Measurements from ENCODE around the gene SLC25A40. TPM values are rescaled to one million over a fixed set of nuclear protein-coding genes. Genes with fewer than 3 reads are reported as not detected.

The SLC25A40 gene
- total and polyA plus RNA-seq, 2 of the 13 experiments (the other 11 are each of a cell fraction or from before 2014, with no cell fraction given) = 12.9 to 13.6 TPM

- TF ChIP-seq ZNF101 (CRISPR knock-in tag; IDR thresholded peaks at IDR 0.05; ENCODE audit: borderline replicate concordance, low read depth) (no peak), KMT2B (CRISPR knock-in tag; IDR thresholded peaks at IDR 0.05) (peak; percentile 87), ZNF616 (CRISPR knock-in tag; IDR thresholded peaks at IDR 0.05; ENCODE audit: low read depth) (peak; percentile 78), NPAS2 (CRISPR knock-in tag; IDR thresholded peaks at IDR 0.05; ENCODE audit: borderline replicate concordance) (no peak), ZFP90 (CRISPR knock-in tag; IDR thresholded peaks at IDR 0.05; ENCODE audit: borderline replicate concordance) (peak; percentile 90), ZBTB4 (CRISPR knock-in tag; IDR thresholded peaks at IDR 0.05; ENCODE audit: borderline replicate concordance) (no peak), ATAD3A (CRISPR knock-in tag; IDR thresholded peaks at IDR 0.05) (no peak), SYNCRIP (IDR thresholded peaks at IDR 0.05; ENCODE audit: insufficient read depth, low read depth, low read length) (no peak), FOXJ3 (CRISPR knock-in tag; IDR thresholded peaks at IDR 0.05; ENCODE audit: borderline replicate concordance) (0 out of 2 replicates have a peak, but pooled peaks have one; percentile 11), ZNF619 (CRISPR knock-in tag; IDR thresholded peaks at IDR 0.05) (no peak), DDIT3 (CRISPR knock-in tag; IDR thresholded peaks at IDR 0.05) (no peak), KDM1A (CRISPR knock-in tag; IDR thresholded peaks at IDR 0.05) (no peak), ZNF550 (CRISPR knock-in tag; IDR thresholded peaks at IDR 0.05; ENCODE audit: borderline replicate concordance) (no peak), EED (CRISPR knock-in tag; IDR thresholded peaks at IDR 0.05) (no peak), ZNF253 (CRISPR knock-in tag; IDR thresholded peaks at IDR 0.05; ENCODE audit: borderline replicate concordance) (no peak; the same call in 1 of the 2 replicates), ZNF180 (CRISPR knock-in tag; IDR thresholded peaks at IDR 0.05; ENCODE audit: borderline replicate concordance, low read depth) (no peak)
- TF ChIP-seq, protein P1, sequence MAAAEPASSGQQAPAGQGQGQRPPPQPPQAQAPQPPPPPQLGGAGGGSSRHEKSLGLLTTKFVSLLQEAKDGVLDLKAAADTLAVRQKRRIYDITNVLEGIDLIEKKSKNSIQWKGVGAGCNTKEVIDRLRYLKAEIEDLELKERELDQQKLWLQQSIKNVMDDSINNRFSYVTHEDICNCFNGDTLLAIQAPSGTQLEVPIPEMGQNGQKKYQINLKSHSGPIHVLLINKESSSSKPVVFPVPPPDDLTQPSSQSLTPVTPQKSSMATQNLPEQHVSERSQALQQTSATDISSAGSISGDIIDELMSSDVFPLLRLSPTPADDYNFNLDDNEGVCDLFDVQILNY (CRISPR knock-in tag; conservative IDR thresholded peaks at IDR 0.05) = peak; percentile 61; the same call in 1 of the 2 replicates
- TF ChIP-seq, protein P2, sequence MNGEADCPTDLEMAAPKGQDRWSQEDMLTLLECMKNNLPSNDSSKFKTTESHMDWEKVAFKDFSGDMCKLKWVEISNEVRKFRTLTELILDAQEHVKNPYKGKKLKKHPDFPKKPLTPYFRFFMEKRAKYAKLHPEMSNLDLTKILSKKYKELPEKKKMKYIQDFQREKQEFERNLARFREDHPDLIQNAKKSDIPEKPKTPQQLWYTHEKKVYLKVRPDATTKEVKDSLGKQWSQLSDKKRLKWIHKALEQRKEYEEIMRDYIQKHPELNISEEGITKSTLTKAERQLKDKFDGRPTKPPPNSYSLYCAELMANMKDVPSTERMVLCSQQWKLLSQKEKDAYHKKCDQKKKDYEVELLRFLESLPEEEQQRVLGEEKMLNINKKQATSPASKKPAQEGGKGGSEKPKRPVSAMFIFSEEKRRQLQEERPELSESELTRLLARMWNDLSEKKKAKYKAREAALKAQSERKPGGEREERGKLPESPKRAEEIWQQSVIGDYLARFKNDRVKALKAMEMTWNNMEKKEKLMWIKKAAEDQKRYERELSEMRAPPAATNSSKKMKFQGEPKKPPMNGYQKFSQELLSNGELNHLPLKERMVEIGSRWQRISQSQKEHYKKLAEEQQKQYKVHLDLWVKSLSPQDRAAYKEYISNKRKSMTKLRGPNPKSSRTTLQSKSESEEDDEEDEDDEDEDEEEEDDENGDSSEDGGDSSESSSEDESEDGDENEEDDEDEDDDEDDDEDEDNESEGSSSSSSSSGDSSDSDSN (CRISPR knock-in tag; IDR thresholded peaks at IDR 0.05) = peak; percentile 95
- TF ChIP-seq, protein P3, sequence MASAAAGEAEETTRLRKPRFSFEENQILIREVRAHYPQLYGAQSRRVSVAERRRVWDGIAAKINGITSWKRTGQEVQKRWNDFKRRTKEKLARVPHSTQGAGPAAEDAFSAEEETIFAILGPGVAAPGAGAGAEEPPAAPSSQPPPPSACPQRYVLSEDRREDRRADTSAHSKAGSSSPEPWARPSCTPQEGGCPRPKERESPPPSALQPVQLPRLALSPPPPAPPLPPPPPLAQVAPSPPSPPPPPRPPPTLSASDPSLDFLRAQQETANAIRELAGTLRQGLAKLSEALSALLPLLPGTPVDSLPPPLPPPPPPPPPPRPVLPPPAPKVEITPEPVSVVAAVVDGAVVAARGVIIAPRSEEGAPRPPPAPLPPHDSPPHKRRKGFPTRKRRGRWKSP (CRISPR knock-in tag; IDR thresholded peaks at IDR 0.05) = peak; percentile 99
These were observed at the start of gene SLC25A40, which contains the start of gene DBF4 (continued) for GRCh38 chr7:87876040-87876868.

All from HepG2 (cell line).